H1 (cell line): Measurements from ENCODE around the gene ZNF512. TPM values are rescaled to one million over a fixed set of nuclear protein-coding genes. Genes with fewer than 3 reads are reported as not detected.

Experiments used
- NANOG ChIP-seq: IDR thresholded peaks from 2 replicates; pipeline ENCODE4 v1.6.1; 2011; ENCODE audit warnings: low read length, low read depth, mild to moderate bottlenecking, inconsistent platforms; ENCODE audit not compliant: insufficient read depth, poor library complexity, severe bottlenecking
- polyA plus RNA-seq, 7 experiments: library from polyadenylated mRNA; depleted of rRNA in 3 of 7; stranded (reverse) in 5 of 7; unstranded in 2 of 7; fragments of >200 nt in 5 of 7; fragments of 200-250 nt in 2 of 7; gene quantifications; 1 replicate in 5 of 7; 2 replicates in 1 of 7; 4 replicates in 1 of 7; pipeline versions ENCODE4 v1.2.1 to v1.2.3, GENCODE V29; 2011 to 2013; ENCODE audit warnings: missing spikeins in 2 of 7, mixed read lengths in 2 of 7
- total RNA-seq: library from RNA; stranded (reverse); fragmentation: NEBNext Ultra II Directional; extraction: Animal tissue kit (Norgen Biotek cat#: 25700); gene quantifications from 2 replicates; pipeline ENCODE4 v1.2.1, GENCODE V29; 2021
- TF ChIP-seq, protein P1 (sequence below): IDR thresholded peaks from 2 replicates; pipeline ENCODE4 v1.6.1; 2011; ENCODE audit warnings: low read length, improper control_type of control experiment

ZNF512 gene
- total and polyA plus RNA-seq, 2 of the 8 experiments (the other 6 are each of a cell fraction or from before 2014, with no cell fraction given): 17.6 to 37.9 TPM

DNA sequence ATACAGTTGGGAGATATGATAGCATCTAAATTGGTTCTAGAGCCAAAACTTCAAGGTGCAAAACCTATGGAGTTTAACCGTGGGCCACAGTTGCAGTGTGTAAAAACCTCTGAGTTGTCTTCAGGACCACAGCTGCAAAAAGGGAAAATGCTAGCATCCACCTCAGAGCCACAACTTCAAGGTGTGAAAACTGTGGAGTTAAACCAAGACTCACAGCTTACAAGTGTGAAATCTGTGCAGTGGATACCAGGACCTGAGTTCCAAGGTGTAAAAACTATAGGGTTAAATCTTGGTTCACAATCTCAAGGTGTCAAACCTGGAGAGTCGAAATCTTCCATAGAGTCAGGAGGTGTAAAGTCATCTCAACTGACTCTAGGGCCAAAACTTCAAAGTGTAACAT, 10.4 kb upstream of the ZNF512 start (continued):
- TF ChIP-seq, protein P1, sequence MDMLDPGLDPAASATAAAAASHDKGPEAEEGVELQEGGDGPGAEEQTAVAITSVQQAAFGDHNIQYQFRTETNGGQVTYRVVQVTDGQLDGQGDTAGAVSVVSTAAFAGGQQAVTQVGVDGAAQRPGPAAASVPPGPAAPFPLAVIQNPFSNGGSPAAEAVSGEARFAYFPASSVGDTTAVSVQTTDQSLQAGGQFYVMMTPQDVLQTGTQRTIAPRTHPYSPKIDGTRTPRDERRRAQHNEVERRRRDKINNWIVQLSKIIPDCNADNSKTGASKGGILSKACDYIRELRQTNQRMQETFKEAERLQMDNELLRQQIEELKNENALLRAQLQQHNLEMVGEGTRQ: no peak
- no peak for TF ChIP-seq NANOG
